ENCODE data around the gene NISCH. TPM values are rescaled to one million over a fixed set of nuclear protein-coding genes. Genes with fewer than 3 reads are reported as not detected.

NISCH gene
- total and polyA plus RNA-seq, 5 donors from 2014 or later = 12.6 to 168 (median 16.4) TPM

- H3K4me1 Mint-ChIP-seq = peaks cover 0 to 36% (median 13%) of the 10 kb centered on the region in 4 donors
- H3K4me1 ChIP-seq (ENCODE audit: control insufficient read depth, insufficient read depth, low read length, poor library complexity, severe bottlenecking) = peaks cover 37% of the 10 kb centered on the region
- no peak overlapping the region for H3K27ac ChIP-seq (ENCODE audit: insufficient read depth, low read length, poor library complexity, severe bottlenecking)
- peak overlapping the region; percentile 52 to 91 (median 80) for H3K27ac Mint-ChIP-seq
- ATAC-seq (ENCODE audit: low read depth in 2 of 2) = peak; percentile 50 to 54
- H3K9me3 ChIP-seq (ENCODE audit: control insufficient read depth in 2 of 2, low read length in 2 of 2) = no peaks in the 10 kb centered on the region
- no peak overlapping the region for H3K4me3 ChIP-seq (ENCODE audit: low read depth, low read length)
- DNase-seq = peak; percentile 61 to 77 (median 72)
- no peaks in the 10 kb centered on the region for H3K36me3 ChIP-seq (ENCODE audit: control insufficient read depth, insufficient read depth, low read length)
- no peaks in the 10 kb centered on the region for H3K27me3 ChIP-seq (ENCODE audit: control insufficient read depth, insufficient read depth, low read length)
- H3K36me3 Mint-ChIP-seq = no peaks in the 10 kb centered on the region
- H3K27me3 Mint-ChIP-seq = peaks cover 4% of the 10 kb centered on the region
- peak overlapping the region; percentile 17 to 76 (median 70) for H3K4me3 Mint-ChIP-seq
- no peaks in the 10 kb centered on the region for H3K9me3 Mint-ChIP-seq
Measured at GRCh38 chr3:52446631-52447511, 8.5 kb upstream of the NISCH start.

GRCh38 chr3:52447512-52448355, 7.7 kb upstream of the NISCH start:
- Mint-ChIP-seq H3K4me3 (peak overlapping the region in 2 of 4 donors; percentile 71 to 78), H3K36me3 (no peaks in the 10 kb centered on the region)
- ATAC-seq (ENCODE audit: low read depth in 2 of 2) = no peak

GRCh38 chr3:52450489-52451236, 4.7 kb upstream of the NISCH start:
- Mint-ChIP-seq H3K4me3 (no peak overlapping the region), H3K27ac (peak overlapping the region in 2 of 3 donors; percentile 12 to 69), H3K4me1 (peaks cover 0 to 36% (median 13%) of the 10 kb centered on the region in 4 donors), H3K36me3 (no peaks in the 10 kb centered on the region), H3K9me3 (no peaks in the 10 kb centered on the region), H3K27me3 (peaks cover 9% of the 10 kb centered on the region)
- Histone ChIP-seq H3K36me3 (ENCODE audit: control insufficient read depth, insufficient read depth, low read length) (no peaks in the 10 kb centered on the region), H3K27ac (ENCODE audit: insufficient read depth, low read length, poor library complexity, severe bottlenecking) (no peak overlapping the region), H3K9me3 (ENCODE audit: control insufficient read depth in 2 of 2, low read length in 2 of 2) (no peaks in the 10 kb centered on the region), H3K27me3 (ENCODE audit: control insufficient read depth, insufficient read depth, low read length) (no peaks in the 10 kb centered on the region), H3K4me1 (ENCODE audit: control insufficient read depth, insufficient read depth, low read length, poor library complexity, severe bottlenecking) (peaks cover 27% of the 10 kb centered on the region), H3K4me3 (ENCODE audit: low read depth, low read length) (no peak overlapping the region)
- DNase-seq (no peak), ATAC-seq (ENCODE audit: low read depth in 2 of 2) (no peak)

More at GRCh38 chr3:52447512-52448355, 7.7 kb upstream of the NISCH start:
- peak overlapping the region in 1 of 3 donors; percentile 80 for H3K27ac Mint-ChIP-seq
- peaks cover 4% of the 10 kb centered on the region for H3K27me3 Mint-ChIP-seq
- Histone ChIP-seq H3K36me3 (ENCODE audit: control insufficient read depth, insufficient read depth, low read length) (no peaks in the 10 kb centered on the region), H3K4me3 (ENCODE audit: low read depth, low read length) (no peak overlapping the region), H3K9me3 (ENCODE audit: control insufficient read depth in 2 of 2, low read length in 2 of 2) (no peaks in the 10 kb centered on the region), H3K27me3 (ENCODE audit: control insufficient read depth, insufficient read depth, low read length) (no peaks in the 10 kb centered on the region), H3K4me1 (ENCODE audit: control insufficient read depth, insufficient read depth, low read length, poor library complexity, severe bottlenecking) (peaks cover 37% of the 10 kb centered on the region), H3K27ac (ENCODE audit: insufficient read depth, low read length, poor library complexity, severe bottlenecking) (no peak overlapping the region)
- H3K4me1 Mint-ChIP-seq = peaks cover 0 to 33% (median 12%) of the 10 kb centered on the region in 4 donors
- H3K9me3 Mint-ChIP-seq = no peaks in the 10 kb centered on the region
- DNase-seq = no peak

GRCh38 chr3:52451237-52452083, 3.9 kb upstream of the NISCH start:
- Mint-ChIP-seq H3K4me1 (peaks cover 0 to 36% (median 15%) of the 10 kb centered on the region in 4 donors), H3K4me3 (peak overlapping the region in 2 of 4 donors; percentile 10 to 41), H3K9me3 (peaks cover 0 to 2% (median 0%) of the 10 kb centered on the region in 7 donors), H3K36me3 (no peaks in the 10 kb centered on the region), H3K27me3 (peaks cover 9% of the 10 kb centered on the region), H3K27ac (peak overlapping the region in 1 of 3 donors; percentile 56)
- Histone ChIP-seq H3K27ac (ENCODE audit: insufficient read depth, low read length, poor library complexity, severe bottlenecking) (no peak overlapping the region), H3K9me3 (ENCODE audit: control insufficient read depth in 2 of 2, low read length in 2 of 2) (no peaks in the 10 kb centered on the region), H3K4me3 (ENCODE audit: low read depth, low read length) (no peak overlapping the region), H3K36me3 (ENCODE audit: control insufficient read depth, insufficient read depth, low read length) (no peaks in the 10 kb centered on the region), H3K4me1 (ENCODE audit: control insufficient read depth, insufficient read depth, low read length, poor library complexity, severe bottlenecking) (peaks cover 33% of the 10 kb centered on the region), H3K27me3 (ENCODE audit: control insufficient read depth, insufficient read depth, low read length) (no peaks in the 10 kb centered on the region)
- DNase-seq (no peak), ATAC-seq (ENCODE audit: low read depth in 2 of 2) (no peak)

- H3K27ac ChIP-seq (ENCODE audit: insufficient read depth, low read length, poor library complexity, severe bottlenecking) = no peak overlapping the region
- Mint-ChIP-seq H3K36me3 (no peaks in the 10 kb centered on the region), H3K4me1 (peaks cover 0 to 36% (median 17%) of the 10 kb centered on the region in 4 donors), H3K9me3 (peaks cover 0 to 2% (median 0%) of the 10 kb centered on the region in 7 donors), H3K4me3 (peak overlapping the region in 1 of 4 donors; percentile 41), H3K27me3 (peaks cover 9% of the 10 kb centered on the region), H3K27ac (no peak overlapping the region)
- no peaks in the 10 kb centered on the region for H3K36me3 ChIP-seq (ENCODE audit: control insufficient read depth, insufficient read depth, low read length)
- no peak overlapping the region for H3K4me3 ChIP-seq (ENCODE audit: low read depth, low read length)
- DNase-seq = no peak
- no peaks in the 10 kb centered on the region for H3K9me3 ChIP-seq (ENCODE audit: control insufficient read depth in 2 of 2, low read length in 2 of 2)
- H3K27me3 ChIP-seq (ENCODE audit: control insufficient read depth, insufficient read depth, low read length) = no peaks in the 10 kb centered on the region
- no peak for ATAC-seq (ENCODE audit: low read depth in 2 of 2)
- peaks cover 33% of the 10 kb centered on the region for H3K4me1 ChIP-seq (ENCODE audit: control insufficient read depth, insufficient read depth, low read length, poor library complexity, severe bottlenecking)
Measured at GRCh38 chr3:52452126-52452525, 3.3 kb upstream of the NISCH start.

- H3K9me3 Mint-ChIP-seq = peaks cover 0 to 2% (median 0%) of the 10 kb centered on the region in 7 donors
- H3K4me3 ChIP-seq (ENCODE audit: low read depth, low read length) = no peak overlapping the region
- no peak for DNase-seq
- H3K4me1 Mint-ChIP-seq = peaks cover 0 to 40% (median 20%) of the 10 kb centered on the region in 4 donors
- no peaks in the 10 kb centered on the region for H3K27me3 ChIP-seq (ENCODE audit: control insufficient read depth, insufficient read depth, low read length)
- H3K4me3 Mint-ChIP-seq = no peak overlapping the region
- H3K27me3 Mint-ChIP-seq = peaks cover 9% of the 10 kb centered on the region
- ATAC-seq (ENCODE audit: low read depth in 2 of 2) = no peak
- no peak overlapping the region for H3K27ac Mint-ChIP-seq
- H3K4me1 ChIP-seq (ENCODE audit: control insufficient read depth, insufficient read depth, low read length, poor library complexity, severe bottlenecking) = peaks cover 36% of the 10 kb centered on the region
- no peaks in the 10 kb centered on the region for H3K36me3 Mint-ChIP-seq
- H3K36me3 ChIP-seq (ENCODE audit: control insufficient read depth, insufficient read depth, low read length) = peaks cover 1% of the 10 kb centered on the region
- no peak overlapping the region for H3K27ac ChIP-seq (ENCODE audit: insufficient read depth, low read length, poor library complexity, severe bottlenecking)
- H3K9me3 ChIP-seq (ENCODE audit: control insufficient read depth in 2 of 2, low read length in 2 of 2) = no peaks in the 10 kb centered on the region
Measured at GRCh38 chr3:52452570-52453221, 2.7 kb upstream of the NISCH start.

Measured in CD4-positive, CD25-positive, alpha-beta regulatory T cell (primary cell).